HepG2 (cell line): ENCODE data around the gene MAP2K5. TPM values are rescaled to one million over a fixed set of nuclear protein-coding genes. Genes with fewer than 3 reads are reported as not detected.

Experiments used
- DNMT1 ChIP-seq: sonication (generic); formaldehyde crosslinking; IDR thresholded peaks from 2 replicates; pipeline ENCODE4 v1.5.1; 2020; ENCODE audit warnings: mild to moderate bottlenecking, missing genetic modification reagents
- GPN1 ChIP-seq: sonication (generic); formaldehyde crosslinking; IDR thresholded peaks from 2 replicates; pipeline ENCODE4 v1.5.1; 2020; ENCODE audit warnings: missing genetic modification reagents, borderline replicate concordance
- KAT2B ChIP-seq: fragments of 150-350 bp; IDR thresholded peaks from 2 replicates; pipeline ENCODE4 v1.6.1; 2014; ENCODE audit warnings: low read depth, low read length, borderline replicate concordance
- KLF9 ChIP-seq: IDR thresholded peaks from 2 replicates; pipeline ENCODE4 v1.6.1; 2016; ENCODE audit warnings: low read depth
- MAFK ChIP-seq, 2 experiments: IDR thresholded peaks in 1 of 2; conservative IDR thresholded peaks in 1 of 2; 2 replicates each; pipeline ENCODE4 v1.6.1; 2011; ENCODE audit warnings: improper control_type of control experiment in 2 of 2, low read length in 2 of 2
- MIER2 ChIP-seq: IDR thresholded peaks from 2 replicates; pipeline ENCODE4 v1.6.1; 2016; ENCODE audit warnings: missing biosample characterization, missing genetic modification reagents
- NAIF1 ChIP-seq: sonication (generic); formaldehyde crosslinking; IDR thresholded peaks from 2 replicates; pipeline ENCODE4 v1.5.0; 2020; ENCODE audit warnings: mild to moderate bottlenecking, missing genetic modification reagents, borderline replicate concordance
- NFKB2 ChIP-seq: sonication (generic); formaldehyde crosslinking; IDR thresholded peaks from 2 replicates; pipeline ENCODE4 v1.4.0; 2020; ENCODE audit warnings: missing genetic modification reagents, borderline replicate concordance
- TBP ChIP-seq: sonication (generic); formaldehyde crosslinking; IDR thresholded peaks from 2 replicates; pipeline ENCODE4 v1.5.0; 2020; ENCODE audit warnings: missing genetic modification reagents
- TEAD3 ChIP-seq: optimal IDR thresholded peaks from 2 replicates; pipeline ENCODE3; 2016; ENCODE audit warnings: borderline replicate concordance
- ZIK1 ChIP-seq: sonication (generic); formaldehyde crosslinking; IDR thresholded peaks from 2 replicates; pipeline ENCODE4 v1.5.0; 2020; ENCODE audit warnings: mild to moderate bottlenecking, low read depth, missing genetic modification reagents, borderline replicate concordance
- ZNF441 ChIP-seq: sonication (generic); formaldehyde crosslinking; IDR thresholded peaks from 2 replicates; pipeline ENCODE4 v1.7.0; 2021; ENCODE audit warnings: missing genetic modification reagents, borderline replicate concordance
- ZSCAN20 ChIP-seq: sonication (generic); formaldehyde crosslinking; IDR thresholded peaks from 2 replicates; pipeline ENCODE4 v1.4.0; 2020; ENCODE audit warnings: missing genetic modification reagents, mild to moderate bottlenecking, borderline replicate concordance
- polyA plus RNA-seq, 8 experiments: library from polyadenylated mRNA; depleted of rRNA in 3 of 8; stranded (reverse) in 7 of 8; unstranded in 1 of 8; fragments of >200 nt; fragmentation: Illumina TruSeq in 4 of 8; extraction: Trizol in 4 of 8; gene quantifications; 2 replicates each; pipeline versions ENCODE4 v1.2.1 to v1.2.3, GENCODE V29; 2011 to 2016; ENCODE audit warnings: low read depth in 4 of 8, missing spikeins in 1 of 8, mixed read lengths in 1 of 8; ENCODE audit not compliant: insufficient read depth in 1 of 8
- total RNA-seq, 5 experiments: library from RNA; depleted of rRNA; stranded (reverse); fragments of >200 nt; fragmentation: Illumina TruSeq; extraction: Trizol; gene quantifications; 2 replicates each; pipeline ENCODE4 v1.2.3, GENCODE V29; 2016; ENCODE audit warnings: low read depth in 1 of 5
- TF ChIP-seq, protein P1 (sequence below): IDR thresholded peaks from 2 replicates; pipeline ENCODE4 v1.6.1; 2016
- TF ChIP-seq, protein P2 (sequence below): sonication (generic); formaldehyde crosslinking; IDR thresholded peaks from 2 replicates; pipeline ENCODE4 v1.4.0; 2020; ENCODE audit warnings: missing genetic modification reagents, mild to moderate bottlenecking, borderline replicate concordance
- TF ChIP-seq, protein P3 (sequence below): sonication (generic); formaldehyde crosslinking; IDR thresholded peaks from 2 replicates; pipeline ENCODE4 v1.5.0; 2020; ENCODE audit warnings: missing genetic modification reagents
- TF ChIP-seq, protein P4 (sequence below): sonication (generic); formaldehyde crosslinking; IDR thresholded peaks from 2 replicates; pipeline ENCODE4 v1.4.0; 2020; ENCODE audit warnings: missing genetic modification reagents
- TF ChIP-seq, protein P5 (sequence below): sonication (generic); formaldehyde crosslinking; IDR thresholded peaks from 2 replicates; pipeline ENCODE4 v1.4.0; 2020; ENCODE audit warnings: mild to moderate bottlenecking, missing genetic modification reagents

MAP2K5 gene
- total and polyA plus RNA-seq, 2 of the 13 experiments (the other 11 are each of a cell fraction or from before 2014, with no cell fraction given) = 4.0 to 4.3 TPM

DNA sequence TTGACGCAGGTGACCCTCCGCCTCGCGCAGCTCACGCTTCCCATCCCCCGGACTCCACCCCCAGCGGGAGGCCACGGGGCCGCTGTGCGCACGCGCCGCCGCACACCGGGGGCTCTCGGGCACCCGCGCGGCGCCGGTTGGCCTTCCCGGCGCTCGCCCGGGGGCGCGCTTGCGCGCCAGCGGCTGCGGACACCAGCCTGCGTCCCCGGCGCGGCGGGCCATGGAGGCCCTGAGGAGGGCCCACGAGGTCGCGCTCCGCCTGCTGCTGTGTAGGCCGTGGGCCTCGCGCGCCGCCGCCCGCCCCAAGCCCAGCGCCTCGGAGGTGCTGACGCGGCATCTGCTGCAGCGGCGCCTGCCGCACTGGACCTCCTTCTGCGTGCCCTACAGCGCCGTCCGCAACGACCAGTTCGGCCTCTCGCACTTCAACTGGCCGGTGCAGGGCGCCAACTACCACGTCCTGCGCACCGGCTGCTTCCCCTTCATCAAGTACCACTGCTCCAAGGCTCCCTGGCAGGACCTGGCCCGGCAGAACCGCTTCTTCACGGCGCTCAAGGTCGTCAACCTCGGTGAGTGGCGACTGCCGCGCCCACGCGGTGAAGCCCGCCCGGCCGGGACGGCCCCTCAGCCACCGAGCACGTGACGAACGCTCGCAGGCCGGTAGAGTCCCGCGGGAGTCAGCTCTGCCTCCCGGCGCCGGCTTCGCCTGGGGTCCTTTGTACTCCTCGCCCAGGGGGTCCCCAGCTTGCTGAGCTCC is 21.3 kb upstream of the MAP2K5 start, which contains the start of gene C15orf61 (continued):
- TF ChIP-seq, protein P1, sequence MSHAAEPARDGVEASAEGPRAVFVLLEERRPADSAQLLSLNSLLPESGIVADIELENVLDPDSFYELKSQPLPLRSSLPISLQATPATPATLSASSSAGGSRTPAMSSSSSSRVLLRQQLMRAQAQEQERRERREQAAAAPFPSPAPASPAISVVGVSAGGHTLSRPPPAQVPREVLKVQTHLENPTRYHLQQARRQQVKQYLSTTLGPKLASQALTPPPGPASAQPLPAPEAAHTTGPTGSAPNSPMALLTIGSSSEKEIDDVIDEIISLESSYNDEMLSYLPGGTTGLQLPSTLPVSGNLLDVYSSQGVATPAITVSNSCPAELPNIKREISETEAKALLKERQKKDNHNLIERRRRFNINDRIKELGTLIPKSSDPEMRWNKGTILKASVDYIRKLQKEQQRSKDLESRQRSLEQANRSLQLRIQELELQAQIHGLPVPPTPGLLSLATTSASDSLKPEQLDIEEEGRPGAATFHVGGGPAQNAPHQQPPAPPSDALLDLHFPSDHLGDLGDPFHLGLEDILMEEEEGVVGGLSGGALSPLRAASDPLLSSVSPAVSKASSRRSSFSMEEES = peak; percentile 81
- TF ChIP-seq NFKB2 (CRISPR knock-in tag) (peak; percentile 92), KAT2B (no peak), DNMT1 (CRISPR knock-in tag) (peak; percentile 60; the same call in 1 of the 2 replicates), ZNF441 (CRISPR knock-in tag) (peak; percentile 90), ZSCAN20 (no peak; the same call in 1 of the 2 replicates), MIER2 (peak; percentile 26; the same call in 1 of the 2 replicates), NAIF1 (CRISPR knock-in tag) (peak; percentile 30; the same call in 1 of the 2 replicates), TBP (CRISPR knock-in tag) (no peak), GPN1 (no peak; the same call in 1 of the 2 replicates), MAFK (conservative IDR thresholded peaks at IDR 0.05 in 1 of 2, IDR thresholded peaks at IDR 0.05 in 1 of 2; ENCODE audit: low read length in 2 of 2) (peak; percentile 51 to 70; a peak in 3 of 4 replicates), KLF9 (CRISPR knock-in tag) (0 out of 2 replicates have a peak, but pooled peaks have one; percentile 30), TEAD3 (CRISPR knock-in tag) (peak; percentile 10), ZIK1 (CRISPR knock-in tag) (peak; percentile 95)
- TF ChIP-seq, protein P2, sequence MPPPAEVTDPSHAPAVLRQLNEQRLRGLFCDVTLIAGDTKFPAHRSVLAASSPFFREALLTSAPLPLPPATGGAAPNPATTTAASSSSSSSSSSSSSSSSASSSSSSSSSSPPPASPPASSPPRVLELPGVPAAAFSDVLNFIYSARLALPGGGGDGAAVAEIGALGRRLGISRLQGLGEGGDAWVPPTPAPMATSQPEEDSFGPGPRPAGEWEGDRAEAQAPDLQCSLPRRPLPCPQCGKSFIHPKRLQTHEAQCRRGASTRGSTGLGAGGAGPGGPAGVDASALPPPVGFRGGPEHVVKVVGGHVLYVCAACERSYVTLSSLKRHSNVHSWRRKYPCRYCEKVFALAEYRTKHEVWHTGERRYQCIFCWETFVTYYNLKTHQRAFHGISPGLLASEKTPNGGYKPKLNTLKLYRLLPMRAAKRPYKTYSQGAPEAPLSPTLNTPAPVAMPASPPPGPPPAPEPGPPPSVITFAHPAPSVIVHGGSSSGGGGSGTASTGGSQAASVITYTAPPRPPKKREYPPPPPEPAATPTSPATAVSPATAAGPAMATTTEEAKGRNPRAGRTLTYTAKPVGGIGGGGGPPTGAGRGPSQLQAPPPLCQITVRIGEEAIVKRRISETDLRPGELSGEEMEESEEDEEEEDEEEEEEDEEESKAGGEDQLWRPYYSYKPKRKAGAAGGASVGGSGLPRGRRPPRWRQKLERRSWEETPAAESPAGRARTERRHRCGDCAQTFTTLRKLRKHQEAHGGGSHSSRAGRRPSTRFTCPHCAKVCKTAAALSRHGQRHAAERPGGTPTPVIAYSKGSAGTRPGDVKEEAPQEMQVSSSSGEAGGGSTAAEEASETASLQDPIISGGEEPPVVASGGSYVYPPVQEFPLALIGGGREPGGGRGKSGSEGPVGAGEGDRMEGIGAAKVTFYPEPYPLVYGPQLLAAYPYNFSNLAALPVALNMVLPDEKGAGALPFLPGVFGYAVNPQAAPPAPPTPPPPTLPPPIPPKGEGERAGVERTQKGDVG (CRISPR knock-in tag) = peak; percentile 71
- TF ChIP-seq, protein P3, sequence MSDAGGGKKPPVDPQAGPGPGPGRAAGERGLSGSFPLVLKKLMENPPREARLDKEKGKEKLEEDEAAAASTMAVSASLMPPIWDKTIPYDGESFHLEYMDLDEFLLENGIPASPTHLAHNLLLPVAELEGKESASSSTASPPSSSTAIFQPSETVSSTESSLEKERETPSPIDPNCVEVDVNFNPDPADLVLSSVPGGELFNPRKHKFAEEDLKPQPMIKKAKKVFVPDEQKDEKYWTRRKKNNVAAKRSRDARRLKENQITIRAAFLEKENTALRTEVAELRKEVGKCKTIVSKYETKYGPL (CRISPR knock-in tag) = peak; percentile 71
- TF ChIP-seq, protein P4, sequence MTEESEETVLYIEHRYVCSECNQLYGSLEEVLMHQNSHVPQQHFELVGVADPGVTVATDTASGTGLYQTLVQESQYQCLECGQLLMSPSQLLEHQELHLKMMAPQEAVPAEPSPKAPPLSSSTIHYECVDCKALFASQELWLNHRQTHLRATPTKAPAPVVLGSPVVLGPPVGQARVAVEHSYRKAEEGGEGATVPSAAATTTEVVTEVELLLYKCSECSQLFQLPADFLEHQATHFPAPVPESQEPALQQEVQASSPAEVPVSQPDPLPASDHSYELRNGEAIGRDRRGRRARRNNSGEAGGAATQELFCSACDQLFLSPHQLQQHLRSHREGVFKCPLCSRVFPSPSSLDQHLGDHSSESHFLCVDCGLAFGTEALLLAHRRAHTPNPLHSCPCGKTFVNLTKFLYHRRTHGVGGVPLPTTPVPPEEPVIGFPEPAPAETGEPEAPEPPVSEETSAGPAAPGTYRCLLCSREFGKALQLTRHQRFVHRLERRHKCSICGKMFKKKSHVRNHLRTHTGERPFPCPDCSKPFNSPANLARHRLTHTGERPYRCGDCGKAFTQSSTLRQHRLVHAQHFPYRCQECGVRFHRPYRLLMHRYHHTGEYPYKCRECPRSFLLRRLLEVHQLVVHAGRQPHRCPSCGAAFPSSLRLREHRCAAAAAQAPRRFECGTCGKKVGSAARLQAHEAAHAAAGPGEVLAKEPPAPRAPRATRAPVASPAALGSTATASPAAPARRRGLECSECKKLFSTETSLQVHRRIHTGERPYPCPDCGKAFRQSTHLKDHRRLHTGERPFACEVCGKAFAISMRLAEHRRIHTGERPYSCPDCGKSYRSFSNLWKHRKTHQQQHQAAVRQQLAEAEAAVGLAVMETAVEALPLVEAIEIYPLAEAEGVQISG = peak; percentile 73
- TF ChIP-seq, protein P5, sequence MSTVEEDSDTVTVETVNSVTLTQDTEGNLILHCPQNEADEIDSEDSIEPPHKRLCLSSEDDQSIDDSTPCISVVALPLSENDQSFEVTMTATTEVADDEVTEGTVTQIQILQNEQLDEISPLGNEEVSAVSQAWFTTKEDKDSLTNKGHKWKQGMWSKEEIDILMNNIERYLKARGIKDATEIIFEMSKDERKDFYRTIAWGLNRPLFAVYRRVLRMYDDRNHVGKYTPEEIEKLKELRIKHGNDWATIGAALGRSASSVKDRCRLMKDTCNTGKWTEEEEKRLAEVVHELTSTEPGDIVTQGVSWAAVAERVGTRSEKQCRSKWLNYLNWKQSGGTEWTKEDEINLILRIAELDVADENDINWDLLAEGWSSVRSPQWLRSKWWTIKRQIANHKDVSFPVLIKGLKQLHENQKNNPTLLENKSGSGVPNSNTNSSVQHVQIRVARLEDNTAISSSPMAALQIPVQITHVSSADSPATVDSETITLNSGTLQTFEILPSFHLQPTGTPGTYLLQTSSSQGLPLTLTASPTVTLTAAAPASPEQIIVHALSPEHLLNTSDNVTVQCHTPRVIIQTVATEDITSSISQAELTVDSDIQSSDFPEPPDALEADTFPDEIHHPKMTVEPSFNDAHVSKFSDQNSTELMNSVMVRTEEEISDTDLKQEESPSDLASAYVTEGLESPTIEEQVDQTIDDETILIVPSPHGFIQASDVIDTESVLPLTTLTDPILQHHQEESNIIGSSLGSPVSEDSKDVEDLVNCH (CRISPR knock-in tag) = no peak; the same call in 1 of the 2 replicates
